ENCODE measurements around the gene SUN3. TPM values are rescaled to one million over a fixed set of nuclear protein-coding genes. Genes with fewer than 3 reads are reported as not detected.

Gene SUN3
- polyA plus RNA-seq, 1 of the 3 experiments (the other 2 are of a cell fraction) = 0.12 TPM

GRCh38 chr7:48042216-48042615, 13.3 kb upstream of the SUN3 start (continued):
- no peak for TF ChIP-seq REST (IDR thresholded peaks at IDR 0.05; ENCODE audit: low read depth, low read length)

GRCh38 chr7:48041653-48041970, 12.7 kb upstream of the SUN3 start:
- H2AFZ ChIP-seq (ENCODE audit: low read depth) = peak overlapping the region; percentile 41; the same call in 1 of the 2 replicates
- H3K4me3 ChIP-seq (ENCODE audit: low read depth in 2 of 2, low read length in 1 of 2) = peak overlapping the region in 1 of 2 experiments; percentile 6; a peak in 1 of 4 replicates
- no peaks in the 10 kb centered on the region for H3K9me2 ChIP-seq
- WGBS (ENCODE audit: low lambda C conversion rate) = 34% methylated on average over 3 of the region's 3 CpGs
- no peaks in the 10 kb centered on the region for H3K36me3 ChIP-seq (replicated peaks in 1 of 2; ENCODE audit: control insufficient read depth in 1 of 2, insufficient read depth in 2 of 2, low read length in 1 of 2)
- H3K27me3 ChIP-seq (ENCODE audit: insufficient read depth) = no peaks in the 10 kb centered on the region
- peak overlapping the region; percentile 54 for H3K9ac ChIP-seq
- H3K79me2 ChIP-seq (ENCODE audit: insufficient read depth) = no peaks in the 10 kb centered on the region
- ChIA-PET POLR2A (interaction anchor here (1.3 kb wide), 1 partner anchor 67 kb away, joined by 3 read pairs; no protein-coding TSS in a partner anchor), CTCF (interaction anchor here (1.9 kb wide), 1 partner anchor 96 kb away, joined by 7 read pairs; no protein-coding TSS in a partner anchor)
- H3F3A ChIP-seq (replicated peaks; ENCODE audit: insufficient read depth) = peaks cover 20% of the 10 kb centered on the region
- peak overlapping the region; percentile 46 for H3K4me2 ChIP-seq
- peaks cover 2 to 25% of the 10 kb centered on the region in 2 experiments; a peak in 3 of 4 replicates for H3K4me1 ChIP-seq (ENCODE audit: control insufficient read depth in 1 of 2, insufficient read depth in 2 of 2, low read depth in 1 of 2, low read length in 1 of 2)
- H3K9me3 ChIP-seq = no peaks in the 10 kb centered on the region
- TF ChIP-seq ZBTB33 (IDR thresholded peaks at IDR 0.05; ENCODE audit: borderline replicate concordance, low read depth) (no peak), NFIC (IDR thresholded peaks at IDR 0.05; ENCODE audit: borderline replicate concordance) (peak; percentile 25; the same call in 1 of the 2 replicates), EP300 (IDR thresholded peaks at IDR 0.05; ENCODE audit: borderline replicate concordance in 1 of 2, low read depth in 1 of 2, low read length in 1 of 2) (peak in 1 of 2 experiments; percentile 32; a peak in 1 of 4 replicates), JUND (IDR thresholded peaks at IDR 0.05) (peak; percentile 76), FOXM1 (IDR thresholded peaks at IDR 0.05; ENCODE audit: low read depth) (no peak), RXRA (IDR thresholded peaks at IDR 0.05; ENCODE audit: borderline replicate concordance, low read depth) (peak; percentile 41; the same call in 1 of the 2 replicates), FOSL2 (IDR thresholded peaks at IDR 0.05; ENCODE audit: borderline replicate concordance, low read depth) (peak; percentile 79; the same call in 1 of the 2 replicates)
- DNase-seq = no peak
- peak overlapping the region; percentile 43 to 87; a peak in 3 of 4 replicates for H3K27ac ChIP-seq (ENCODE audit: low read depth in 2 of 2, low read length in 1 of 2)
- no peaks in the 10 kb centered on the region for H4K20me1 ChIP-seq (ENCODE audit: insufficient read depth)
